Gastroesophageal sphincter (tissue), 3 donors: Measurements from ENCODE around the gene TELO2.

ENCODE experiments used
- EP300 ChIP-seq: sonication (generic); formaldehyde crosslinking; IDR thresholded peaks from one replicate; pipeline ENCODE4 v1.6.1; 2017; ENCODE audit warnings: antibody characterized with exemption, mild to moderate bottlenecking
- POLR2A ChIP-seq, 2 donors: fragments of 450-650 bp; IDR thresholded peaks; one replicate each; pipeline ENCODE4 v1.6.1; 2017; ENCODE audit warnings: antibody characterized with exemption in 2 of 2, mild to moderate bottlenecking in 2 of 2, moderate library complexity in 1 of 2
- TF ChIP-seq, protein P1 (sequence below), 4 experiments: fragments of 200-600 bp in 2 of 4; fragments of 450-650 bp in 2 of 4; sonication (generic) in 1 of 4; IDR thresholded peaks; one replicate each; pipeline ENCODE4 v1.5.1; 2017 to 2019; ENCODE audit warnings: antibody characterized with exemption in 4 of 4, mild to moderate bottlenecking in 2 of 4, moderate library complexity in 2 of 4

DNA sequence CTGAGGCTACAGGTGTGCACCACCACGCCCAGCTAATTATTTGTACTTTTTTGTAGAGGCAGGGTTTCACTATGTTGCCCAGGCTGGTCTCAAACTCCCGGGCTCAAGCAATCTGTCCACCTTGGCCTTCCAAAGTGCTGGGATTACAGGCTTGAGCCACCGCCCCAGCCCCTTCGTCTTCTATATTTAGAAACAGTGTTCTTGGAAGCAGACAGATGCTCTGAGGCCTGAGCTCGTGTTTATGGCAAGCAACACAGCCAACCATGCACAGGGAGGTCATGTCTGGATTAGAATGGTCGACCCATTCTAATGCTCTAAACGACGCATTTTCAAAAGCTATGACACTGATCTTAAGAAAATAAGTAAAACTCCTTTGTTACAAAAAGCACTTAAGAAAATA is 56.9 kb downstream of the TELO2 start:
- TF ChIP-seq, protein P1, sequence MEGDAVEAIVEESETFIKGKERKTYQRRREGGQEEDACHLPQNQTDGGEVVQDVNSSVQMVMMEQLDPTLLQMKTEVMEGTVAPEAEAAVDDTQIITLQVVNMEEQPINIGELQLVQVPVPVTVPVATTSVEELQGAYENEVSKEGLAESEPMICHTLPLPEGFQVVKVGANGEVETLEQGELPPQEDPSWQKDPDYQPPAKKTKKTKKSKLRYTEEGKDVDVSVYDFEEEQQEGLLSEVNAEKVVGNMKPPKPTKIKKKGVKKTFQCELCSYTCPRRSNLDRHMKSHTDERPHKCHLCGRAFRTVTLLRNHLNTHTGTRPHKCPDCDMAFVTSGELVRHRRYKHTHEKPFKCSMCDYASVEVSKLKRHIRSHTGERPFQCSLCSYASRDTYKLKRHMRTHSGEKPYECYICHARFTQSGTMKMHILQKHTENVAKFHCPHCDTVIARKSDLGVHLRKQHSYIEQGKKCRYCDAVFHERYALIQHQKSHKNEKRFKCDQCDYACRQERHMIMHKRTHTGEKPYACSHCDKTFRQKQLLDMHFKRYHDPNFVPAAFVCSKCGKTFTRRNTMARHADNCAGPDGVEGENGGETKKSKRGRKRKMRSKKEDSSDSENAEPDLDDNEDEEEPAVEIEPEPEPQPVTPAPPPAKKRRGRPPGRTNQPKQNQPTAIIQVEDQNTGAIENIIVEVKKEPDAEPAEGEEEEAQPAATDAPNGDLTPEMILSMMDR (IDR thresholded peaks at IDR 0.05), result no peak
- TF ChIP-seq POLR2A (IDR thresholded peaks at IDR 0.05), result no peak
- no peak for TF ChIP-seq EP300
